Fibroblast of peridontal ligament (primary cell): ENCODE results near the gene ABTB2.
A peak's percentile ranks its signal among the peaks of the same experiment; 100 is the strongest.

ENCODE experiments used
- DNase-seq: peaks from one replicate; pipeline ENCODE4 v3.0.0-alpha.2; 2010; ENCODE audit errors: extremely low read depth

ABTB2 gene

DNA sequence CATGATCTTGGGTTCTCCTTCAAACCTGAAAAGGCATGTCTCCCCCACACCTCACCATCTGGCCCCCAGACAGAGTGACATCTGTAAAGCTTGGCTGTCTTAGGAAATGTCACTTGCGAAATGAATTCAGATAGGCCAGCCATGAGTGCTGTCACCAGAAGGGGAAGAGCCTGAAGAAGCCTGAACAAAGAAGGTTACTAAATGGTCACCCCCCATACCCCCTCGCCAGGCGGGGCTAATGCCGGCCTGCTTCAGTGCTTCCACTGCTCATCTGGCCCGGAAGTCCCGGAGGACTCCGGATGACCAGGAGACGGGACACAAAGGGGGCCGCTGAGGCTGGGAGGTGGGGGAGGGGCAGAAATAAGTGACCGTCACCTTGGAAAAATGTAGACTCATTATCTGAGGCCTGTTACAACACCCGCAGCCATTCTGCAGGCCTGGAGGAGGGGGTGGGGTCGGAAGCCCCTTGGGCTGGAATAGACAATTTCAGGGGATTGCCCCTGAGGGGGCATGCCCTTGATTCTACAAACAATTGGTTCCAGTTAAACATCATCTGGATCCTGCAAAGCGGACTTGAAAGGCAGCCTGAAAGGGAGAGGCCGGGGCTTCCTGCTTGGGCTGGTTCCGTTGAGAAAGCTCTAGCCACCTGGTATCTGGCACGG lies 209.2 kb downstream of the ABTB2 start:
- no peak for DNase-seq

DNA sequence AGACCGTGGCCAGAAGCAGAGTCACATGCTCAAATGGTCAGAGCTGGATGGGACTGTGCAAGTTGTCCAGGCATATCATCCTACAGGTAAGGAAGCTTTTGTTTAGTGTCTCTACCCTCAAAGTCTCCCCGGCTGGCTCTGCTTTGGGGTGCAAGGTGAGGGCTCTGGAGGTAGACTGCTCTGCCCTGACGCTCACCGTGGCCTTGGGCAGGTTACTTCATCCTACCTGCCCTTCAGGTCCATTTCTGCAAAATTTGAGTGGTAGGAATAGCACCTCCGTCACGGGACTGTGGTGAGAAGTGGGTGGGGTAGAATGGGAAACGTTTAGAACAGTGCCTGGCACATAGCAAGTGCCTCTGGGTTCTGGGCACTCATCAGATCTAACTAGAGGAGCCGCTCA lies 210.2 kb downstream of the ABTB2 start:
- no peak for DNase-seq

DNA sequence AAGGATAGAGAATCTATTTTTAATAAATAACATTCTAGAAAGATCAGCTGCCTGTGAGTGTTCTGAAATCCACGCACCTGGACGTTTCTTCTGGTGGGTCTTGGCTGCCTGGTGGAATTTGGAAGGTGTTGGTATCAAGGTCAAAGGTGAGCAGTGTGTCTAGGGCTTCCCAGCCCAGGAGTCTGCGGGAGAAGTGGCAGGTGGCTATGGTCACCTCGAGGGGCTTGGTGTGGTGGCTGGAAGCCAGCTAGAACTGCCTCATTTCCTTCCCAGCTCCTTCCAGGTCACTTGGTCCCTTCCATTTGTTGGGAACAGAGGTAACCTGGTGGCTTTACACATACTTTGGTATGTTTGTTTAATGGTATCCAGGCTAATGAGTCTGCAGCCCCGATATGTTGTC lies 210.9 kb downstream of the ABTB2 start:
- DNase-seq: no peak

DNA sequence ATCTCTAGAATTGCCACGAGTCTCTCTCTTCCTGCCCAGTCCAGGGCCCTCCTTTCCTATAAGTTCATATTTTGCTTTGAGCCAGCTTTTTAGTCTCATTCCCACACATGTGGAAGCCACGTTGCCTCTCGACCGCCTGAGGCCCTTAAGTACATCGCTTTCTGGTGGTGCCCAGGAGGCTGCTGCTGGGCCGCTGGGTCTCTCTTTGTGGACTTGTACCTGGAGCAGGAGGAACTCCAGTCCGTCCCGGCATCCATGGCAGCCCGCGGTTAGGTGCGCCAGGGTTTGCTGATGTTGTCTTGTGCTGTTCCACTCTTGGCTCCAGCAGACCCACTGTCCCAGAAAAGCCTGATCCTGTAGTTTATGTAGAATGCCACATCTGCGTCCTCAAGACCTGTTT lies 211.4 kb downstream of the ABTB2 start:
- no peak for DNase-seq

DNA sequence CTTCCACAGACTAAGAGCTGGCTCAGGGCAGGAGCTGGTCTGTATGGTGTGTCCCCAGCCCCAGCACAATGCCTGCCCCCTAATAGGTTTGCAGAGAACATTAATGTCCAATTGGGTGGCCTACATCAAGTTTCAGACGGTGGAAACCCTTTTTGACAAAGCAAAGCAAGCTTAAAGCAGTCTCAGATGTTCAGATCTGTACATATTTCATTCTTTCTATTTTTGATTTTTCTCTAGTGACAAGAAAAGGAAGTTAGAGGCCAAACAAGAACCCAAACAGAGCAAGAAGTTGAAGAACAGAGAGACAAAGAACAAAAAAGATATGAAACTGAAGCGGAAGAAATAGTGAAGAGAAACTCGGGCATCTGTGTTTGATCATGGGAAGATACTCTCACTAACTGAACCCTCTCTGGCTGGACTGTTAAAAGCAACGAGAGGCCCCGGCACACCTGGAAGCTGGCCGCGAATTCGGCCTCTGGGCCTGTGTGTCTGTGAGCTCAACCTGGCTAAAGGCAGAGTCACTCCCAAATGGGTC lies 211.9 kb downstream of the ABTB2 start:
- no peak for DNase-seq

DNA sequence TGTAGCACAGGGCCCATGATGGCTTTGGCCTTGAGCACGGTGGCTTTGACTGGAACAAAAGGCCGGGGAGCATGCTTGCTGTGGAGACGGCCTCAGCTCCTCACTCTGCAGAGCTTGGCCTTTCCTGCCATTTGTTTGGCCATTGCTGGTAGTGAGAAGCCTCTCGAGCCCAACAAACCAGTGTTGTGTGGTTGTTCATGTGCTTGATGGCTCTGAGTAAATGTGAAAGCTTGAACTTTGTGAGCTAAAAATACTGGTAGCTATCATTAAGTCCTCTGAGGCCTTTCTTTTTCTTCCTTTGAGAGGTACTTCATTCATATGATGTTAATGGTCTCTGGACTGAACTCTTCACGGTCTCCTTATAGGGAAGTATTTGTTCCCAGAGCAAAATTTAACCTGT lies 212.7 kb downstream of the ABTB2 start:
- DNase-seq: no peak

DNA sequence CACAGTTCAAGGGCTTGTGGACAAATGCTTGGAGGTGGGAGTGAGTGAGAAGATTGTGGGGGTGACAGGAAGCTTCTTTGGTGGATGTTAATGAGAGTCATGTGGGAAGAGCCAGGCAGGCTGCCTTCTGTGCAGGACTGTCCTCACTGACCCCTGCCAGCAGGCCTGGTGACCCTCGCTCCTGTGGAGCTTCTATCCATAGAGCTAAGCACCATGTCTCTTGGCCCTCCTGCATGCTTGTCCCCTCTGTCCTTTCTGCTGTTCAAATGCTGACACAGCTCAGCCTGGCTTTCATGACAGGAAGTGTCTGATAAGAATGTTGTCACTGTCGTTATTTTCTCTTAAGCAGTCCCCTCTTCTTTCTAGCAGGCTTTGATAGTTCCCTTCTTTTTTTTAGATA lies 214.8 kb downstream of the ABTB2 start:
- no peak for DNase-seq

DNA sequence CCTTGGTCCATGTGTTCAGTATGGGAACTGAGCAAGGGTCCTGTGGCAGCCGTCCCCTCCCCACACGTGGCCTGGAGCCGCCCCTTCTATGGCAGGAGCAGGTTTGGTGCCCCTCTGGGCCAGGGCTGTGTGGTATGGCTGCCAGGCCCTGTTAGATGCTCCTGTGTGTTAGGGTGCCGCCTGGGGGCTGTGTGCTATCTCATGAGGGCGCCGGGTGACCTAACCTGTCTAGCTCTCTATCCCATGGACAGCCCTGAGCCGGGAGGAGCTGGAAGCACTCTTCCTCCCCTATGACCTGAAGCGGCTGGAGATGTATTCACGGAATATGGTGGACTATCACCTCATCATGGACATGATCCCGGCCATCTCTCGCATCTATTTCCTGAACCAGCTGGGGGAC lies 217.7 kb downstream of the ABTB2 start:
- no peak for DNase-seq

DNA sequence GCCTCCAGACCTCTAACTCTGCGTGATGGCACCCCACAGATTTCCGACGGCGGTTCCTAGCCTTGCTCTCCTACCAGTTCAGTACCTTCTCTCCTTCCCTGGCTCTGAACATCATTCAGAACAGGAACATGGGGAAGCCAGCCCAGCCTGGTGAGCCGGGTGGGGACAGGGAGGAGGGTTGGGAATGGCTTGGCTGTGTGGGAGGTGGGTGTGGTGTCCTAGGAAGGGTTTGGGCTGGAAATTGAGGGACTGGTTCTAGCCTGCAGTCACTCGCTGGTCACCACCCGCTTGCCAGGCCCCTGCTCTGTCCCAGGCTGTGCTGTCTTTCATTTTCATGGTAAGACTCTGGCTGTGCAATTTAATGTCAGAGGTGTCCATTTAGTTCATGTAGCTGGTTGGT lies 218.5 kb downstream of the ABTB2 start:
- DNase-seq: no peak

DNA sequence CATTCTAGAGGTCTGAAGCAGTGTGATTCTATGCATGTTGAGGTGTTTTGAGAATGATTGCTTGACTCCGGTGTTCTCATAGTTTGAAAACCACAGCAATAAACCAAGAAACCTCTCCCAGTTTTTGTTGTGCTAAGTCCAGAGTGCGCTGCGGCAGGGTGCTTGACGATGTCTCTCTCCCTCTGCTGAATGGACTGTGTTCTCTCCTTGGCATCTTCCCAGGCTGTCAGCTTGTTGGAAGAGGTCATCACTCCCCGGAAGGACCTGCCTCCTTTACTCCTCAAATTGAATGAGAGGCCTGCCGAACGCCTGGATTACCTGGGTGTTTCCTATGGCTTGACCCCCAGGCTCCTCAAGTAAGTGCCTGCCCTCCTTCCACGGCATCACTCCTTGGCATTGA lies 221.4 kb downstream of the ABTB2 start:
- no peak for DNase-seq

DNA sequence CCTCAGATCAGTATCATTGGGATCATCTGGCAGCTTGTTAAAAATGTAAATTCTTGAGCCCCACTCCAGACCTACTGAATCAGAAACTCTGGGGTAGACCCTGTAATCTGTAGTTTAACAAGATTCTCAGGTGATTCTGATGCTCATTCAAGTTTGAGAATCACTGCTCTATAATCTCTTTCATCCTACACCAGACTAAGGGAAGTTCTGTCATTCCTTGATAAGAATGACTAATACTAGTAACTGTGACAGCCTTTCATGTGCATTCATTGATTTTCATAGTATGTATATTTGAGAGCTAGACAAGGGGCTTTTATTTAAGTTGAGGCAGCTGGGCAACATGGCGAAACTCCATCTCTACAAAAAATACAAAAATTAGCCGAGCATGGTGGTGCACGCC lies 222.4 kb downstream of the ABTB2 start:
- DNase-seq: no peak

DNA sequence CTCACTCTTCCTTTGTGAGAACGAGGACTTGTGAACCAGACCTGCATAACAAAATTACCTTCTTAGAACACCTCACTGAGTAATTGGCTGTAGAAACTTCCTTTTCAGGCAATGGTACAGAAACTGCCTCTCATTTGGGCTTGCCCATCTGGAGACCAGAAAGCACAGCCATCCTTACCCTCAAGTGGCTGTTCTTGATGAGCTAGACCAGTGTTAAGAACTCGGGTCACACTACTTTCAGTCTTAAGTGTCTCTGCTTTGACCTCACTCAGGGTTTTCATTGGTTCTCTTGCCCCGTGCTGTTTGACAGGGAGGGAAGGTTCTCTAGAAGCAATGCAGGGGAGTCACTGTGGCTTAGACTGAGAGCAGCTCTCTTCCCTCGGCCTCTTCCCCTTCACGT lies 223.0 kb downstream of the ABTB2 start:
- no peak for DNase-seq

DNA sequence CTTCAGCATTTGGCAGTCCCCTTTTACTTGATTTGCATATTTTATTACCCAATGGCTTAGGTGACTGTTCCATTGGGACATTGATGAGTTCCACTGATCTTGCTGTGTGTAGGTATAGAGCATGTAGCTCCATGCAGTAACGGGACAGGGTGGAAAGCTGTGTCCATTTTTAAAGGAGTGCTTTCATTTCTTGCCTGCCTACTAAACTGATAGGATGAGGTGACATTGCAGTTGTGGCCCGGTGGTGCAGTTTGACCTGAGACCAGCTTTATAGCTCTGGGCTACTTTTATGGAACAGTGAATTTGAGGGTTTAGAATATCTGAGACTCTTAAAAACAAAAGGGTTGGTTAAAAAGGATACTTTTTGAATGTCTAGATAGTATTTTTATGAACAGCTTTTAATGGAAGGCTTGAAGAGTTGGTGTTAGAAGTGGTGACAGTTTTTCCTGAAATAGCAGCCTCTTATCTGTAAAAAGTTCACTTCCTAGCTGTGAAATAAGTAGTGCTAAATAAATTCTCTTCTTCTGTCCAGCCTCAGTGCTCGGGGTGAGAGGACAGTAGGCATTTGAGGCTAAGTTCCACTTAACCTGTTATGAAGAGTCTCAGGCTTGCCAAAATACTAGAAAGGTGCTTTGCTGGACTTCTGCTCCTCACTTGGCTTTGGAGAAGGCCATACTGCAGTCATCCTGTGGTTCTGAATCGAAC lies 225.4 kb downstream of the ABTB2 start:
- no peak for DNase-seq

DNA sequence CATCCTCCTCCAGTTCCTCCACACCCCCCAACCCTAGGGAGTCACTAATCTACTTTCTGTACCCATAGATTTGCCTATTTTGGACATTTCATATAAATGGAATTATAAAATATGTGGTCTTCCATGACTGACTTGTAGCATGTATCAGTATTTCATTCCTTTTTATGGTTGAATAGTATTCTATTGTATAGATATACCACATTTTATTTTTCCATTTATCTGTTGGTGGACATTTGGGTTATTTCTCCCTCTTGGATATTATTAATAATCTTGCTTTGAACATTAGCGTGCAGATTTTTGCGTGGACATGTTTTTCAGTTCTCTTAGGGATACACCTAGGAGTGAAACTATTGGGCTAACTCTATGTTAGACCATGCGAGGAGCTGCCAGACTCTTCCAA lies 229.0 kb downstream of the ABTB2 start:
- no peak for DNase-seq

DNA sequence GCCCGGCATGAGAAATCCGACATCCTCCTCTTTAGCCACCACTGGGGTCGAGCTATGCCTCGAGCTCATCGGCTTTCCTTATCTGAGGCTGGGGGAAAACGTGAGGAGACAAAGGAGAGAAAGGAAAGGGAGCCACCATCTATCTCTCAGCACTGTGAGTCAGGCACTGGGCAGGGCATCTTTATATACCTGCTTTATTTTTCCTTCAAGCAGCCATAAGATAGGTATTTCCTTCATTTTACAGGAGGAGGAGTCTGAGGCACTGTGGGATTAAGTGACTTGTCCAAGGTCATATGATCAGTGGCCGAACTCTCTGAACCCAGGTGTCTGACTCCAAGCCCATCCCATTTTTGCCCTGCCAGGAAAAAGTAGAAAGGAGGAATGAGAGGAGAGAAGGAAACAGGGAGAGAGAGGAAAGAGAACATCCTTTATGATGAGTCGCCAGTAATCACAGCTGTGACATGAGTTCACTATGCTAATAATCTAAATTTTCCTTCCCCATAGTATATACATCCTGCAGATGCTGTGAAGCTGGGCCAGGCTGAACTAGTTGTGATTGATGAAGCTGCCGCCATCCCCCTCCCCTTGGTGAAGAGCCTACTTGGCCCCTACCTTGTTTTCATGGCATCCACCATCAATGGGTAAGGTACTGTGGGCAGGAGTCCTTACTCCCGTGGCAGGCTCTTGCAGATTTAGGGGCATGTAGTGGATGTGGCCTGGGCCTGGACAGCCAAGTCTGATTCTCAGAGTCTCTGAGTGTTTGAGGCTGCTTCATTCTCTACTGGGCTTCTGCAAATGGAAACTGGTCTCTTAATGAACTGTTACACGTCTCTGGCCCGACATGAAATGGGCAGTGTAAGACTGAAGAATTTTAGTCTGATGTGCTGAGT lies 230.6 kb downstream of the ABTB2 start:
- no peak for DNase-seq

DNA sequence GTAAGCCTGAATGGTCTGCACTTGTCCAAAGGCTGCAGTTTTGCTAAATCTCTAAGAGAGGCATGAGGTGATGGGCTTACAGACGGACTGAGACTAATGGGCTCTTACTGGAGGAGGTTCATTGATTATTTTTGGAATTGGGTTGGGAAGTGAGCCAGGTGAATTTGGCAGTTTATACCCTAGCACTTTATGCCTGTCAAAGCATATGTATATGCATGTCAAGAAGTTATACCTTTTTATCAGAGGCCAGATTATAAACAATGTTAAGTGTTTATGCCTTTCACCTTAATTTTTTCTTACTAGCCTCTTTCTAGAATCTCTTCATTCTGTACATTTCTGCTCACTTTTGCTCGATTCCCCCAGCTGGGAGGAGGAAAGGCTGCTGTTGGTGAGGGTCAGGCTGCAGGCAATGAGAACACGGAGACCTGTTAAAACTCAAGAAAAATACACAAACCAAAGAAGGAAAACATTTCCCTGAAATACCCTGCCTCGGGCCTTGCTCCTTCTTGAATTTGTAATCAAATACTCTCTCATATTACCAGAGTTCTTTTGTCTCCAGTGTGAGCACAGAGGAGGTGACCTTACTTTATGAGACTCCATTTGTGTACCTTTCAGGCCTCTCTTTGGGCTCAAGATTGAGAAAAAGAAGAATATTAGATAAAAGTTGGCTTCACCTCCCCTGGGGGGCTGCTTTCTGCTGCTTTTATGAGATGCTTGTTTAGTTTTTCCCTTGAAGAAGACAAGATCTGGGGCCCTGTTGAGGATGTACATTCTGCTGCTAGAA lies 232.7 kb downstream of the ABTB2 start:
- DNase-seq: no peak

DNA sequence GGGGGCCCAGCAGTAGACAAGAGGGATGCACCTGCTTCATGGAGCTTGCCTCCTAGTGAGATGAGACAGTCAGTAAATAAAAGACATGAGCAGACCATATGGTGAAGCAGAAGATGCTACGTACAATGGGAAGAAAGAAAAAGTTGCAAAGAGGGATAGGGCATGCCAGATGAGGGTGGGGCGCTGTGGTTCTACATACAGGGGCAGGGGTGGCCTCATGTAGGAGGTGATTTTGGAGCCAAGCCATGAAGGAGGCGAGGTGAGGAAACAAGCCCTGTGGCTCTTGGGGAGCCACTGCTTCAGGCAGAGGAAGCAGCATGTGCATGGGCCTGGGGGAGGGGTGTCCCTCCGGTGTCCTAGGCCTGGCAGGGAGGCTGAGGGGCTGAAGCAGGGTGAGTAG lies 237.2 kb downstream of the ABTB2 start:
- no peak for DNase-seq

DNA sequence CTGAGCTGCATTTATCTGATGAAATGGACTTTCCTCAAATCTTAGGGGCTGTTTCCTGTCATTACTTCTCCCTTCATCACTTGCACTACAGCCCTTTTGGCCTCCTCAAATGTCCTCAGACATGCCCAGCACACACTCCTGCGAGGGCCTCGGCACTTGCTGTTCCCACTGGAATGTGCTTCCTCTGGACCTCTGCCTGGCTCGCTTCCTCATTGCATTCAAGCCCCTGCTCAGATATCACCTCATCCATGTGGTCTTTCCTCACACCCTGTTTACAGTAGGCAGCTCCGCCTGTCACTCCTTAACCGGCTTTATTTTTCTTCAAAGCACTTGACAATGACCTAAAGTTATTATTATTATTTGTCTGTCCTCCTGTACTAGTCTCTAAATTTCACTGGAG lies 243.3 kb downstream of the ABTB2 start:
- no peak for DNase-seq

DNA sequence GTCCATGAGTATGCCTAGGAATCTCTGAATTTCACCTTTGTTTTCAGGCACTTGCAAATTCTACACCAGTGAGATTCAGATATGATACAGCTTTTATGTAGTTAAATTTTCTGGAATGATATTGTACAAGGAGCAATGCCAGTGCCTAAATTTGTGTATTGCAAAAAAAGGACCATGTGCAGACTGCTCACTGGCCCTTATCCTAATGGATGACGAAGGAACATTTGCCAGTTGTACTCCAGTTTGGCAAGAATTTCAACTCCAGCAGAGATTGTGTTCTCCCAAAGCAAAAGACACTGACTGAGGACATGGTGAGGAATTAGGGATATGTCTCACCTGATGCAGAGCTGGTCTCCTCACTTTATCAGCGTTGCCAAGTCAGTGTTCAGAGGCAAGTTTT lies 243.8 kb downstream of the ABTB2 start:
- no peak for DNase-seq

DNA sequence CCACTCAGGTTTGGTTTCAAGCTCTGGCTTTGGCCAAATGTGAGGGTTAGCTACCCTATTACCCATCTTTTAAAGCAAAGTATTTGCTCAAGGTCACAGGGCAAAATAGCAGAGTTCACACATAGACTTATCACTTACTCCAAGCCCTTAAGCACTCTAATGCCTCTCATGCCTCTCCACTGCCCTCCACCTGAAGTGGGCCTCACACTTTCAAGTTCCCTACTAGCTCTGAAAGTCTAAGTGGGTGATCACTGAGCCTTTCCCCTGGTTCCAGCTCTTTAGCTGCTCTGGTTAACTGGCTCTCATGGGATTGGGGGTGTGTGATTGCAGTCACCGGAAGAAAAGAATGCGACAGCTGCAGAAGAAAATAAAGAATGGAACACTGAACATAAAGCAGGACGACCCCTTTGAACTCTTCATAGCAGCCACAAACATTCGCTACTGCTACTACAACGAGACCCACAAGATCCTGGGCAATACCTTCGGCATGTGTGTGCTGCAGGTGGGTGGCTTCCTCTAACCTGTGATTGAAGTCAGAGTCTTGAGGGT lies 246.0 kb downstream of the ABTB2 start:
- DNase-seq: no peak

DNA sequence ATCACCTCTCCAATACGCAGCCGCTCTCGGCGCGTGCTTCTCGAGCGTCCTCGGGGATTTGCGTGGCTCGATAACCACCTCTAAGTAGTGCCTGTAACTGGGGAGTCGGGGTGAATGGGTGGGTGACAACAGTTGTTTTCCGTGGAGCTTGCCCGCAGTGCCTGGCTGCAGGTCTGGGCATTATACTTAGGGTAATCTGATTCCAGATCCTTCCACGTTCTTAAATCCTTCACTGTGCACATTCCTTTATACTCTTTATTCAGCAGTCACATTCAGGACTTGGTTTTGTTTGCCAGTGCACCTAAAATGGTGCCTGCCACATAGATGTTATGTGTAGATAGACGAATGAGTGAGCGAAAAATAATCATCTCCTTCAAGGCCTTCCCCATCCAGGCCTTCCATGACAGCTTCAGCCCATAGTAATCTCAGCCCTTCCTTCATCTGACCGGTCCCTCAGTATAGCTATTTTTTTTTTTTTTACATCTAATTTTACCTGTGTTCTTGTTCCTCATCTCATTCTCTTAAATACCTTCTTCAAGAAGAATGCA lies 251.8 kb downstream of the ABTB2 start:
- peak; percentile 38 for DNase-seq
